ENCODE measurements around the gene EHD2. TPM values are rescaled to one million over a fixed set of nuclear protein-coding genes. Genes with fewer than 3 reads are reported as not detected.
"Not testable (repeated sequence)": the region's sequence is repeated elsewhere in the genome, so short reads cannot be mapped to it uniquely, and the experiment has no call there.

Gene EHD2
- total RNA-seq, 1 donor from 2014 or later: 0.49 TPM

DNA sequence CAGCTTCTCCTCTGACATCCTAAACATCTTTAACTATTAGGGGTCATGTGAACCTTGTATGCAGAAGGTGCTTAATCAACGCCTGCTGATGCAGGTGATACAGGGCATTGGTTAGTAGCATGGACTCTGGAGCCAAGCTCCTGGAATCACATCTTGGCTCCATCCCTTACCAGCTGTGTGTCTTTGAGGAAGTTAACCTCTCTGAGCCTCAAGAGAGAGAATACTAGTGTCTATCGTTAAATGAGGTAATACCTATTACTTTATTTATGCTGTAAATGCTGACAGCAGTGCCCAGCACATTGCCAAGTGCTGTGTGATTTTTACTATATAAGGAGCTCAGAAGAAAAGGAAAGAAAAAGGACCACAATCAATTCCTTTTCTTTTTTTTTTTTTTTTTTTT, 54.1 kb downstream of the EHD2 start:
- Mint-ChIP-seq H3K9me3 (no peaks in the 10 kb centered on the region), H3K36me3 (ENCODE audit: low read depth) (no peaks in the 10 kb centered on the region), H3K27me3 (peaks cover 2% of the 10 kb centered on the region), H3K4me1 (peaks cover 3% of the 10 kb centered on the region), H3K27ac (no peak overlapping the region), H3K4me3 (no peak overlapping the region)
- intact Hi-C loops (cut with micrococcal nuclease): no loop called here
- no peak for DNase-seq

DNA sequence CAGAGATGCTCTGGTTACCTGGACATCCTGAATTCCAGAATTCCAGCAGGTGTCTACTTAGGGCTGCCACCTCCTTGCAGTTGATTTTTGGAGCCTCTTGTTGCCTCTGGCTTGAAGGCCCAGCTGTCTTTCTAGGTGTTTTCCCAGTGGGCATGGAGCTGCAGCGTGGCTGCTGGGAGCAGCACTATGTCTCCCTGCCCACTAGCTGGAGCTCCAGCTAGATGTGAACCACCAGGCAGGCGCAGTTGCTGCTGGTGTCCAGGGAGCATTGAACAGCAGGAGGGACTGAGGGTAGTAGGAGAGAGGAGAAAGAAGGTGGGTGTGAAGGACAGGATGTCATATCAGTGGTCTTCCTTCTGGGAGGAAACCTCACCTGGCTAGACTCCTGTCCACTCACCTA, 55.4 kb downstream of the EHD2 start:
- intact Hi-C loops (cut with micrococcal nuclease): no loop called here
- no peak for DNase-seq
- Mint-ChIP-seq H3K27ac (no peak overlapping the region), H3K4me3 (no peak overlapping the region), H3K36me3 (ENCODE audit: low read depth) (no peaks in the 10 kb centered on the region), H3K4me1 (peaks cover 3% of the 10 kb centered on the region), H3K9me3 (no peaks in the 10 kb centered on the region), H3K27me3 (peaks cover 2% of the 10 kb centered on the region)

DNA sequence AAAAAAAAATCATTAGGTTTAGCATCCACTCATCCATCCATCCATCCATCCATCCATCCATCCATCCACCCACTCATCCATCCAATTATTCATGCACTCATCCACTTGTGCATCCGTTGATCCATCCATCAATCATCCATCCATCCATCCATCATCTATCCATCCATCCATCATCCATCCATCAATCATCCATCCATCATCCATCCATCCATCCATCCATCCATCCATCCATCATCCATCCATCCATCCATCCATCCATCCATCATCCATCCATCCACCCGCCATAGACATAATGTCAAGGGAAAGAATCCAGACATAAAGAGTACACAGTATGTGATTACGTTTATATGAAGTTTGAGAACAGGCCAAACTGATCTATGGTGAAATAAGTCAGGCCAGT, 56.3 kb downstream of the EHD2 start:
- peaks cover 3% of the 10 kb centered on the region for H3K4me1 Mint-ChIP-seq
- no peaks in the 10 kb centered on the region for H3K9me3 Mint-ChIP-seq
- no peak overlapping the region for H3K4me3 Mint-ChIP-seq
- intact Hi-C loops (cut with micrococcal nuclease): no loop called here
- no peak overlapping the region for H3K27ac Mint-ChIP-seq
- H3K36me3 Mint-ChIP-seq (ENCODE audit: low read depth): no peaks in the 10 kb centered on the region
- DNase-seq: no peak
- peaks cover 2% of the 10 kb centered on the region for H3K27me3 Mint-ChIP-seq

DNA sequence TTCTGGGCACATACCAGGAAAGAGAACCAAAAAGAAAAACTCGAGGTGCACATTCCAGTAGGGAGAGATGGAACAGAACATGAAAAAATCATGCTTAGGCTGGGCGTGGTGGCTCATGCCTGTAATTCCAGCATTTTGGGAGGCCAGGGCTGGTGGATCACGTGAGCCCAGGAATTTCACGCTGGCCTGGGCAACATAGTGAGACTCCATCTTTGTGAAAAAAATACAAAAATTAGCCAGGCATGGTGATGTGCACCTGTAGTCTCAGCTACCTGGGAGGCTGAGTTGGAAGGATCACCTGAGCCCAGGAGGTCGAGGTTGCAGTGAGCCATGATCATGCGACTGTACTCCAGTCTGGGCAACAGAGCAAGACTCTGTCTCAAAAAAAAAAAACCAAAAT, 58.1 kb downstream of the EHD2 start:
- H3K4me1 Mint-ChIP-seq; intact Hi-C loops (cut with micrococcal nuclease); H3K27ac Mint-ChIP-seq; H3K27me3 Mint-ChIP-seq; H3K36me3 Mint-ChIP-seq (ENCODE audit: low read depth); H3K9me3 Mint-ChIP-seq; DNase-seq; H3K4me3 Mint-ChIP-seq: not testable (repeated sequence)

DNA sequence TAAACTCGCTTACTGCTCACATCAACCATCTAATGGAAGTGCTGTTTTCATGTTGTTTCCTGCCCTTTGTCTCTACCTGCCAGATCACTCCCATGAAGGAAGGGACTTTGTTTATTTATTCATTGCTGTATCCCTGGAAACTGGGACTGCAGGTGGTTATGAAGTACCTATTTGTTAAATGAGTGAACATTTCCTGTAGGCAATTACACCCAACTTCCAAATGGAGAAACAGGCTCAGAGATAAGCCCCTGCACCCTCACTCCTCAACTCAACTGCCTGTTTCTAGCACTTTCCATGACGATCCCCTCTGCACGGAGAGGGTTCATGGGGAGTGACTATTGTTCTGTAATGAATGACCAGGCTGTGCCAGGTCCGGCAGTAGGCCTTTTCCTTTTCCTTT, 63.3 kb downstream of the EHD2 start:
- H3K36me3 Mint-ChIP-seq (ENCODE audit: low read depth): peaks cover 11% of the 10 kb centered on the region
- intact Hi-C loops (cut with micrococcal nuclease): no loop called here
- no peak overlapping the region for H3K27ac Mint-ChIP-seq
- DNase-seq: no peak
- H3K9me3 Mint-ChIP-seq: no peaks in the 10 kb centered on the region
- H3K4me1 Mint-ChIP-seq: peaks cover 18% of the 10 kb centered on the region
- no peaks in the 10 kb centered on the region for H3K27me3 Mint-ChIP-seq
- no peak overlapping the region for H3K4me3 Mint-ChIP-seq

DNA sequence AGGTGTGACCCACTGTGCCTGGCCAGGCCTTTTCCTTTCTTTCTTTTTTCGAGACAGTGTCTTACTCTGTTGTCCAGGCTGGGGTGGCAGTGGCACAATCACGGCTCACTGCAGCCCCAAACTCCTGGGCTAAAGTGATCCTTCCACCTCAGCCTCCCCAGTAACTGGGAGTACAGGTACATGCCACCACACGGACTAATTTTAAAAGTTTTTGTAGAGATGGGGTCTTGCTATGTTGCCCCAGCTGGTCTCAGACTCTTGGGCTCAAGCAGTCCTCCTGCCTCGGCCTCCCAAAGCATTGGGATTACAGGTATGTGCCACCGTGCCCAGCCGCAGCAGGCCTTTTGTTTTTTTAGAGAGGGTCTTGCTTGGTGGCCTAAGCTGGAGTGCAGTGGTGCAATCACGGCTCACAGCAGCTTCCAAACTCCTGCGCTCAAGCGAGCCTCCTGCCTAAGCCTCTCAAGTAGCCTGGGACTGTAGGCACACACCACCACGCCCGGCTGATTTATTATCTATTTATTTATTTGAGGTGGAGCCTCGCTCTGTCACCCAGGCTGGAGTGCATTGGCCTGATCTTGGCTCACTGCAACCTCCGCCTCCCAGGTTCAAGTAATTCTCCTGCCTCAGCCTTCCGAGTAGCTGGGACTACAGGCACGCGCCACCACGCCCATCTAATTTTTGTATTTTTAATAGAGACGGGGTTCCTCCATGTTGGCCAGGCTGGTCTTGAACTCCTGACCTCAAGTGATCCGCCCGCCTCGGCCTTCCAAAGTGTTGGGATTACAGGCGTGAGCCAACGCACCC, 64.2 kb downstream of the EHD2 start:
- intact Hi-C loops (cut with micrococcal nuclease); H3K27me3 Mint-ChIP-seq; DNase-seq; H3K27ac Mint-ChIP-seq; H3K9me3 Mint-ChIP-seq: not testable (repeated sequence)
- Mint-ChIP-seq H3K36me3 (ENCODE audit: low read depth) (peaks cover 19% of the 10 kb centered on the region), H3K4me1 (peaks cover 18% of the 10 kb centered on the region), H3K4me3 (peak overlapping the region; percentile 100)

DNA sequence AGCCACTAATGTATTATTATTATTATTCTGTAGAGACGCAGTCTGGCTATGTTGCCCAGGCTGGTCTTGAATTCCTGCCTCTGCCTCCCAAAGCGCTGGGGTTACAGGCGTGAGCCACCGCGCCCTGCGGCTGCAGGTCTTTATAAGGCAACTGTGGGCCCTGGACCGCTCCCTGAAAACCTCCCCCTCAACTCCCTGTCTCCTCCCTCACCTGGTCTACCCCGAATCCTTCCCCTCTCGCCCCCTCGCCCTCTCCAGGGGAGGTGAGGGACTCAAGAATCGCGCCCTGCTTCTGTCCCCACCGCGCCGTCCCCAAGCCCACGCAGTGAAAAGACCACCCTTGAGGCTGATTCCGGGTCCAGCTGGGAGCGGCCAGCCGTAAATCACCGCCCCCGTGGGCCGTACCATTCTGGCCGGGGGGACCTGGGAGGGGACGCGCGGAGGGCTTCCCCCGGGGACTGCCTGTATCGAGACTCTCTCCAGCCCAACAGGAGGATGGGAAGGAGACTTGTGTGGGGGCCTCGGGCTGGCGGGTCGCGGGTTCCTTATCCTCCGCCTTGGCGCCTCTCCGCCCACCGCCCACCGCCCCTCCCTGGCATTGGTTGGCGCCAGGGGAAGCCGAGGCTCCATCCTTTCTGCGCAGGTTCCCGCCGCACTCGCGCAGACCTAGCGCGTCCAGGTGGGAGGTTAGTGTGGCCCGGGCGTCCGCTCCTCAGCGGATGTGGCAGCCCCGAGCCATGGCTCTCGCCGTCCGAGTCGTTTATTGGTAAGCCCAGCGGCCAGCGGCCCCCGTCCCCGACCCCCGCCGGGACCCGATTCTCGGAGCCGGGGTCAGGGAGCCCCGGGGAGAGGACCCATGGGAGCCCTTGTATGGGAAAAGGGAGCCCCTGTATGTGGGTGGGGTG, 65.1 kb downstream of the EHD2 start, which contains the start of gene SELENOW:
TSS of gene SELENOW (plus strand) at position 655 of the 905 bp plus-strand sequence. CDS start at position 738, 83 bp downstream.
- H3K4me3 Mint-ChIP-seq: peak within 1 kb of the TSS; percentile 100
- intact Hi-C loops (cut with micrococcal nuclease): no loop called here
- no peaks in the 10 kb centered on the region for H3K9me3 Mint-ChIP-seq
- DNase-seq: peak; percentile 94
- peaks cover 25% of the 10 kb centered on the region for H3K36me3 Mint-ChIP-seq (ENCODE audit: low read depth)
- H3K27ac Mint-ChIP-seq: peak within 1 kb of the TSS; percentile 97
- peaks cover 18% of the 10 kb centered on the region for H3K4me1 Mint-ChIP-seq
- H3K27me3 Mint-ChIP-seq: no peaks in the 10 kb centered on the region

DNA sequence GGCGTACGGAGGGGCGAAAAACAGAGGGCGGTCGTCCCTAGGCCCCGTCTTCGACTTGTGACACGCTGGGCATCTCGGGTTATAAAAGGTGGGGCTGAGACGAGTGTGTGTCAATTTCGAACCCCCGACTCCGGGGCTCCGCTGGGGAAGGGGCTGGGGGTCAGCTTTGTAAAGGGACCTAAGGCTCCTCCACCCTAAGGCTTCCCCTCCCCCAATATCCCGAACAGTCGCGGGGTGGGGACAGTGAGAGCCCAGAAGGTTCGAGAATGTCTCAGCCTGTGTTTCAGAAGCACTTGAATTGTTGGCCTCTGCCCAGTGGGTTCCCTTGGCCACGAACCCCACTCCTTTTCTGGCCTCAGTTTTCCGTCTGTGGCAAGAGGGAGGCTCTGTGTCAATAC, 65.7 kb downstream of the EHD2 start:
- Mint-ChIP-seq H3K27me3 (no peaks in the 10 kb centered on the region), H3K9me3 (no peaks in the 10 kb centered on the region), H3K27ac (peak overlapping the region; percentile 97), H3K4me1 (peaks cover 18% of the 10 kb centered on the region), H3K4me3 (peak overlapping the region; percentile 100), H3K36me3 (ENCODE audit: low read depth) (peaks cover 29% of the 10 kb centered on the region)
- intact Hi-C loops (cut with micrococcal nuclease): no loop called here
- peak; percentile 73 for DNase-seq

DNA sequence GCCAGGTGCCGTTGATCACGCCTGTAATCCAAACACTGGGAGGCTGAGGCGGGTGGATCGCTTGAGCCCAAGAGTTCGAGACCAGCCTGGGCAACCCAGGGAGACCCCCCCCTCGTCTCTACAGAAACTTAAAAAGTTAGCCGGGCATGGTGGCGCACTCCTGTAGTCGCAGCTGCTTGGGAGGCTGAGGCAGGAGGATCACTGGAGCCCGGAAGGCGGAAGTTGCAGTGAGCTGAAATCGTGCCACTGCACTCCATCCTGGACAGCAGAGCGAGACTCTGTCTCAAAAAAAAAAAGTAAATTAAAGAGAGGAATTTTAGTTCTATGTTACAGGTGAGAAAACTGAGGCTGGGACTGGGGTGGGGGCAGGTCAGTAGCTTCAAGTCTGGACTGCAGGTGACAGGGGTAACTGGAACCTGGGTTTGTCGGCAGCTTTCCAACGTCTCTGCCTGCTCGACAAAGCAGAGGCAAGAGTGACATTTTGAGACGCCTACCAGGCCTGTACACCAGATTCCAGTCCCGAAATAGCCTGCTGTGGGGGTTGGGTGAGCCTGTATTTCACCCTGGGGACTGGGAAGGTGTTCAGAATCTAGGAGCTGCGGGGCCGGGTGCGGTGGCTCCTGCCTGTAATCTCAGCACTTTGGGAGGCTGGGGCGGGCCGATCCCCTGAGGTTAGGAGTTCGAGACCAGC, 66.4 kb downstream of the EHD2 start:
- Mint-ChIP-seq H3K4me3 (peak overlapping the region; percentile 100), H3K36me3 (ENCODE audit: low read depth) (peaks cover 34% of the 10 kb centered on the region), H3K27ac (peak overlapping the region; percentile 97), H3K27me3 (no peaks in the 10 kb centered on the region), H3K9me3 (no peaks in the 10 kb centered on the region), H3K4me1 (peaks cover 18% of the 10 kb centered on the region)
- DNase-seq: no peak
- intact Hi-C loops (cut with micrococcal nuclease): no loop called here

DNA sequence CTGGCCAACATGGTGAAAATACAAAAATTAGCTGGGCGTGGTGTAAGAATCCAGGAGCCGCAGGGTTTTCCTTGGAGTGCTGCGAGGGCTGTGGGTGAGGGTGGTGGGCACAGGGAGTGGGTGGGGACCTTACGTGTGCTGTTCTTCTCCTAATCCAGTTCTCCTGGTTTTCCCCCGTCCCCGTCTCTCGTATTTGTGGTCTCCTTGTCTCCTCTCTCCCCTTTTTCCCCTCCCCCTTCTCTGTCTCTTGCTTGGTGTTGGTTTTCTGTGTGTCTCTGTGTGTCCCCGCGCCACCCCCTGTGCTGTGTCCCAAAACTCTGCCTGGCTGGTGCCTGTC, 67.0 kb downstream of the EHD2 start:
- peak overlapping the region; percentile 36 for H3K27ac Mint-ChIP-seq
- no peak for DNase-seq
- H3K36me3 Mint-ChIP-seq (ENCODE audit: low read depth): peaks cover 34% of the 10 kb centered on the region
- no peaks in the 10 kb centered on the region for H3K9me3 Mint-ChIP-seq
- H3K4me3 Mint-ChIP-seq: peak overlapping the region; percentile 100
- peaks cover 18% of the 10 kb centered on the region for H3K4me1 Mint-ChIP-seq
- H3K27me3 Mint-ChIP-seq: no peaks in the 10 kb centered on the region
- intact Hi-C loops (cut with micrococcal nuclease): no loop called here

DNA sequence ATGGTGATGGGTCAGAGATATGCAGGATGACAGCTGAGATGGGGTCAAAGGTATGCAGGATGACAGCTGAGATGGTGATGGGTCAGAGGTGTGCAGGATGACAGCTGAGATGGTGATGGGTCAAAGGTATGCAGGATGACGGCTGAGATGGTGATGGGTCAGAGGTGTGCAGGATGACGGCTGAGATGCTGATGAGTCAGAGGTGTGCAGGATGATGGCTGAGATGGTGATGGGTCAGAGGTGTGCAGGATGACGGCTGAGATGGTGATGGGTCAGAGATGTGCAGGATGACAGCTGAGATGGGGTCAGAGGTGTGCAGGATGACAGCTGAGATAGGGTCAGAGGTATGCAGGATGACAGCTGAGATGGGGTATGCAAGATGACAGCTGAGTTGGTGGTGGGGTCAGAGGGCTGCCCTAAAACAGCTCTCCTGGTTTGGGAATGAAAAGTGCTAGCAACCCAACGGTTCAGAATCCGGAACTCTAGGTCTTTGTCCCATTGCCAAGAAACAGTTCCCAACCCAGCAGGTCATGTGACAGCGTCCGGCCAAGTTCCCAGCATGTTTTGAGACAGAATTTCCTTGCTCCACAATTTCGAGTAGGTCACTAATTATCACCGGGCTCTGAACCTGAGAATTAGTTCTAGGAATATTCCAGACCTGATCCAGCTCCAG, 68.5 kb downstream of the EHD2 start:
- DNase-seq: no peak
- peaks cover 18% of the 10 kb centered on the region for H3K4me1 Mint-ChIP-seq
- intact Hi-C loops (cut with micrococcal nuclease): no loop called here
- no peak overlapping the region for H3K27ac Mint-ChIP-seq
- peak overlapping the region; percentile 10 for H3K4me3 Mint-ChIP-seq
- H3K27me3 Mint-ChIP-seq: no peaks in the 10 kb centered on the region
- no peaks in the 10 kb centered on the region for H3K9me3 Mint-ChIP-seq
- peaks cover 36% of the 10 kb centered on the region for H3K36me3 Mint-ChIP-seq (ENCODE audit: low read depth)

DNA sequence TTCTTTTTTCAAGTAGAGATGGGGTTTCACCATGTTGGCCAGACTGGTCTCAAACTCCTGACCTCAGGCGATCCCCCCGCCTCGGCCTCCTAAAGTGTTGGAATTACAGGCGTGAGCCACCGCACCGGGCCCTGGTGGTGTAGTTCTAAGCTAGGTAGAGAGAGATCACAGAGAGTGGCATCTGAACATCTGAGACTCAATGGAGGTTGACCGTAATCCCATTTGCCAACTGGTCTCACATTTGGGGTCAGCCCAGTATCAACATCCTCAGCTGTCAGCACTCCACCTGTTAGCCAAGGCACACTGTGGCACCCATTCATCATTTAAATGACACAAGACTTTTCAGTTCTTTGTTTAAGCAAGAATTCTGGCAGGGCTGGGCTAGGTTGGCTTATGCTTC, 73.3 kb downstream of the EHD2 start:
- intact Hi-C loops (cut with micrococcal nuclease): no loop called here
- H3K36me3 Mint-ChIP-seq (ENCODE audit: low read depth): peaks cover 24% of the 10 kb centered on the region

DNA sequence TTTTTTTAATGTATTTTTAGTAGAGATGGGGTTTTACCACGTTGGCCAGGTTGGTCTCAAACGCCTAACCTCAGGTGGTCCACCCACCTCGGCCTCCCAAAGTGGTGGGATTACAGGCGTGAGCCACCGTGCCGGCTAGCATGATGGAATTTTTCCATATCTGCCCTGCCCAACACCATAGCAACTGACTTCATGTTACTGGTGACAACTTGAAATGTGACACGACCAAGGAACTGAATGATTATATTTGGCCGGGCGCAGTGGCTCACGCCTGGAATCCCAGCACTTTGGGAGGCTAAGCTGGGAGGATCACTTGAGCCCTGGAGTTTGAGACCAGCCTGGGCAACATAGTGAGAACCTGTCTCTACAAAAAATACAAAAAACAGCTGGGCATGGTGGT, 74.1 kb downstream of the EHD2 start:
- H3K4me1 Mint-ChIP-seq; H3K27ac Mint-ChIP-seq; DNase-seq; H3K9me3 Mint-ChIP-seq; H3K4me3 Mint-ChIP-seq; intact Hi-C loops (cut with micrococcal nuclease); H3K27me3 Mint-ChIP-seq: not testable (repeated sequence)
- peaks cover 18% of the 10 kb centered on the region for H3K36me3 Mint-ChIP-seq (ENCODE audit: low read depth)

More for the DNA sequence above, 73.3 kb downstream of the EHD2 start:
- Mint-ChIP-seq H3K27ac (no peak overlapping the region), H3K4me1 (peaks cover 6% of the 10 kb centered on the region), H3K4me3 (no peak overlapping the region), H3K27me3 (no peaks in the 10 kb centered on the region), H3K9me3 (no peaks in the 10 kb centered on the region)
- no peak for DNase-seq
